HG02763 (cell line): ENCODE results near the gene DCC.

ENCODE experiments used
- ATAC-seq: cut with Tn5 transposase; IDR thresholded peaks from one replicate; pipeline ENCODE4 v1.9.1; 2021; ENCODE audit warnings: mild to moderate bottlenecking, moderate library complexity; ENCODE audit not compliant: unreplicated experiment

The DCC gene

GRCh38 chr18:52874774-52875173 lies 534.8 kb downstream of the DCC start:
- no peak for ATAC-seq

- ATAC-seq, result no peak
These were observed 535.7 kb downstream of the DCC start for GRCh38 chr18:52875725-52876124.

GRCh38 chr18:52888014-52888413 lies 548.0 kb downstream of the DCC start:
- no peak for ATAC-seq

GRCh38 chr18:52894801-52895200 lies 554.8 kb downstream of the DCC start:
- ATAC-seq, result no peak

- no peak for ATAC-seq
These were observed 557.9 kb downstream of the DCC start for GRCh38 chr18:52897611-52898484.

- ATAC-seq, result no peak
These were observed 558.6 kb downstream of the DCC start for GRCh38 chr18:52898485-52899058.

GRCh38 chr18:52902188-52902587 lies 562.2 kb downstream of the DCC start:
- no peak for ATAC-seq

GRCh38 chr18:52903857-52904256 lies 563.9 kb downstream of the DCC start:
- ATAC-seq, result no peak

GRCh38 chr18:52907543-52908308 lies 567.7 kb downstream of the DCC start:
- no peak for ATAC-seq

GRCh38 chr18:52914148-52914547 lies 574.2 kb downstream of the DCC start:
- ATAC-seq, result no peak

- ATAC-seq, result no peak
These were observed 580.7 kb downstream of the DCC start for GRCh38 chr18:52920665-52921064.

GRCh38 chr18:52933356-52933755 lies 593.4 kb downstream of the DCC start:
- ATAC-seq, result no peak

GRCh38 chr18:52936931-52937330 lies 596.9 kb downstream of the DCC start:
- no peak for ATAC-seq

GRCh38 chr18:52937840-52938239 lies 597.8 kb downstream of the DCC start:
- ATAC-seq, result no peak

GRCh38 chr18:52945552-52945951 lies 605.6 kb downstream of the DCC start:
- ATAC-seq, result no peak

GRCh38 chr18:52948868-52949444 lies 609.0 kb downstream of the DCC start:
- no peak for ATAC-seq

- ATAC-seq, result no peak
These were observed 610.2 kb downstream of the DCC start for GRCh38 chr18:52950155-52950554.

GRCh38 chr18:52953387-52953786 lies 613.4 kb downstream of the DCC start:
- no peak for ATAC-seq

- no peak for ATAC-seq
These were observed 623.5 kb downstream of the DCC start for GRCh38 chr18:52963481-52963880.

- no peak for ATAC-seq
These were observed 630.7 kb downstream of the DCC start for GRCh38 chr18:52970686-52971085.

GRCh38 chr18:52971097-52971496 lies 631.1 kb downstream of the DCC start:
- ATAC-seq, result no peak
